ENCODE data around the gene FOXL3.
"Not testable (repeated sequence)": the region's sequence is repeated elsewhere in the genome, so short reads cannot be mapped to it uniquely, and the experiment has no call there.

Gene FOXL3

DNA sequence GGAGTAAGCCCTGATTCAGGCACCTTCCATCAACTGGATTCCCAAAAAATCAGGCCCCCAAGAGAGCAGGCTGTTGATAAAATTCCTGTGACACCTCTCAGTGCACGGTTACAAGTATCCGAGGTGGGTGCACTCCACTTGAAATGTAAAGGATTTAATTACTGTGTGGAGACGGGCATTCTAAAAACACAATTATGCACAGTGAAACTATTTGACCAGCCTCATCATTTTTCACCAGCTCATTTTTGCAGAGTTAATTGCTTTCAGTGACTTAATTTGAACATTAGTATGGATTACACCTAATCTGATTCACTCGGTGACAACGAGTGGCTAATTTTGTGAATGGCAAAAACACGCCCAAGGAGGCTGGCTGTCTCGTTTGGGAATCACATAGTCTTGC, 2.3 kb downstream of the FOXL3 start:
- DNase-seq, result no peak

DNA sequence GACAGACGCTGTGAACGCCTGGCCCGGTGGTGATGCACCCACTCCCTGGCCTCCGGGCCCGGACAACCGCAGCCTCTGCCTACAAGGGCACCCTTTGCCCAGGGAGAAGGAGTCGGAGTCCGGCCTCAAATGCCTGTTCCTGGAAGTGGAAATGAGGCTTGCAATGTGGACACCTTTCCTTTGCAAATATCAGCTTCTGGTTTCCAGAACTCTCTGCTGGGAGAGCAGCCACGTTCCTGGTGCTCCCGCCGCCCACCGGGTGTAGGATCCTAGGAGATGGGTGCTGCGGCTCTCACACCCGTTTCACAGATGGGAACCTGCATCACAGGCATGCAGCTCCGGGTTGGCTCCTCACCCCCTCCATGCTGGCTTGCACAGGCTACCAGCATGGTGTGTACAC, 2.9 kb downstream of the FOXL3 start:
- no peak for DNase-seq

DNA sequence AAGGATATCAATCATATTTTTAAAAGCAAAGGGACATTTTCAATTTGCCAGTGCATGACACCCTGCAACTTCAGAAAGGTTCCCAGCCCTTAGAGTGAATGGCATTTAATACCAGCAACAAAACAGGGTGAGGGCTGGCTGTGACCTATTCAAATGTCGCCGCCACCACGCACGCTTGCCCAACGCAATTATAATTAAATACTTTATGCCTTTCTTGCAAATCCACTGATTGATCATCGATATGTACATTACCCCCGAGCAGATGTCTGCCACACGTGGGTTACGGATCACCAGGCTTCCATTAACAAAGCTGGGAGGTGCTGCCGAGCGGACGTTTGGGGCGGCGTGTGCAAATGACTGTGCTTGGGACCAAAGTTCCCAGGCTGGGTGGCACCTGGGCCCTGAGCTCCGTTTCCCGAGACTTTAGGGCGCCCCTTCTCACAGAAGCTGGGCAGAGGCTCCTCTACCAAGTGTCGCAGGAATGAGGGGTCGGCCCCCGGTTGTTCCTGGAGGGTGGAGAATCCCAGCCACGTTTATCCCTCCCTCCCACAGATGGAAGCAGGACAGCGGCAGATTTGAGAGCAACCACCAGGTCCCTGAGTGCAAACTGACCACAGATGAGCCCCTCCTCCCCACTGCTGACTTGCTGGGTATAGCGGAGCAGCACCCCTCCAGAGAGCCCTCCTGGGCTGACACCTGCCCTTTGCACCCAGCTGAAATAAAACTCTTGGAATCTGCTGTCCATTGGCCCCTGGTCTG, 3.9 kb downstream of the FOXL3 start:
- DNase-seq, result no peak

DNA sequence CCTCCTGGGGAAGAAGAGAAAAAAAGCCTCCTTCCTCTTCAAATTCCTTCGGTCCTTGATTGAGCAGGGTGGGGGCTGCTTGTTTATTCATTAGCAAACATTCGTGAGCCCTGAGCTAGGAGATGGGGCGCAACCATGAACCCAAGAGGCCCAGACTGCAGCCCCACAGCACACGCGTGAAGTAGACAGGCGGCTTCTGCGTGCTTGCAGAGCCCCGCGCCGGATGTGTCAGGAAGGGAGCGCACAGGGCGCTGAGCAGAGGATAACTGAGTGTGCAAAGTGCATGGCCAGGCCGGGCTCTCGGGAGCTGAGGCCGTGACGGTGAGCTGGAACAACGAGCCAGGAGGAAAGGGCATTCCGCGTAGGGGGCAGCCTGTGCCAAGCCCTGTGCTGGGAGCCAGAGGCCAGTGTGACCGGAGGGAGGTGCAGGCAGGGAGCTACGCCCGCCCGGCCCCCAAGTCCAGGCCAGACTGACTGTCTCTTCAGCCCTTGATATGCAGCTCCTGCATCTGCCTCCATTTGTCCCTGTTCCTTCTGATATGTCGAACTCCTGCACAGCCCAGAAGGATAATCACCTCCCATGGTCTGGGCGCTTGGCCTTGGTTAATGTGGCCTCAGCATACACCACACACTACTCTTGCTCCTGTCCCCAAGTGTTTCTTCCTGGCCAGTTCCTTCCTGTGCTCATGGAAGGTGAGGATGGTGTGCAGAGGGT, 4.6 kb downstream of the FOXL3 start:
- no peak for DNase-seq

DNA sequence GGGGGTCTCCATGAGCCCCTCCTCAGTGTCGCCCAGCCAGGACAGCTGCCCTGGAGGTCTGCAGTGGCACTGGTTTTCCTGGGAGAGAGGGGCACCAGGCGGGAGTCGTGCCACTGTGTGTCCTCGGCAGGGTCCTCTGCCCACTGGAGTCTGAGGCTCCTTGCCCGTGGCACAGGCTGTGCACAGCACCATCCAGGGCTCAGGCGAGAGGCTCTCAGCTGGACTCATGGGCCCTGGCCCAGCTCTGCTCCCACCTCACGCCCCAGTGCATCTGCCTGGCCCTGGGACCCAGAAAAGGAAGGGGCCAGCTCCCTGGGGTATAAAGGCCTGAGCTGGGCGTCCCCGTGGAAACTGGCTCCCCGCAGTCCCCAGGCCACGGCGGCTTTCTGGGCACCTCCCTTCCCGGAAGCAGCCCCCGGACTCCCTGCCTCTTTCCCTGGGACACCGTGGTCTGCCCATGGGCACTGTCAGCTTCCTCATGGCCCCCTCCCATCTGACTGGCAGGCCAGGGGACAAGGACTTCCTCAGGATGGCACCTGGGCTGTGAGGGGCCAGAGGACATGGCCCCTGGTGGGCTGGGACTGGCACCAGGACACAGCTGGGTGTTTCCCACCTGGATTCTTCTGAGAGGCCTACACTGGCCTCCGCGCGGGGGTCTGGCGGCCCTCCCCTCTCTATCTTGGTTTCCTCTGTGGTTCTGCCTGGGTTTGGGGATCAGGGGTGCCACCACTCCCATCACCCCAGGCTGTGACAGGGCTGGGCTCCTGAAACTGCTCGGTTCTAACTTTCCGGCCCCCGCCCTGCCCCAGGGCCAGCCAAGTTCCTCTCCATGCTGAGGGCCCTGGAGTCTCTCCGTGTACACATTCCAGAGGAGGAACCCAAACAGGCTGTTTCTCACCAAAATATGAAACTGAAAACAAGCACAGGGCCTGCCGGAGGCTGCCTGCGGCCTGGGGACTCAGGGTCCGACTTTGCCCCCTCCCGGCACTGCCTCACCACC, 5.5 kb downstream of the FOXL3 start:
- DNase-seq, result no peak

DNA sequence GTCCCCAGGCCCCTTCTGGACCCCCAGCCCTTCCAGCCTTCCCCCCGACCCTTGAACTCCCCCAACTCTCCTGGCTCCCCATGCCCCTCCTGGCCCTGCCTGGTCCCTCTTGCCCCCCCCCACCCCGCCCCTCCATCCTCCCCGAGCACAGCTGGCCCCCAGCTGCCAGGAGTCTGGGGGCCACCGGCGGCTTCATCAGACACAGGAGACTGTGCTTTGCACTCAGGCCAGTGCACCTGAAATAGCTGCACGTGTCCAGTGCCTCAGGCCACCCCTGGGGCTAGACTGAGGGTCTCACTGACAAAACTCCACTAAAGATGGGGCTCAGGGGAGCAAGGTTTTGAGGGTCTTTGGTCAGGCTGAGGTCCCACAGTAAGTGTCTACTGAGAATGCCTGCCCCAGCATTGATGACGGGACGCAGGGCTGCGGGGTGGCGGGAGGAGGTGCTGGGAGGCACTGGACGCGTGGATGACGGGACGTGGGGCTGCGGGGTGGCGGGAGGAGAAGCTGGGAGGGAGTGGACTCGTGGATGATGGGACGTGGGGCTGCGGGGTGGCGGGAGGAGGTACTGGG, 6.5 kb downstream of the FOXL3 start:
- DNase-seq, result no peak

DNA sequence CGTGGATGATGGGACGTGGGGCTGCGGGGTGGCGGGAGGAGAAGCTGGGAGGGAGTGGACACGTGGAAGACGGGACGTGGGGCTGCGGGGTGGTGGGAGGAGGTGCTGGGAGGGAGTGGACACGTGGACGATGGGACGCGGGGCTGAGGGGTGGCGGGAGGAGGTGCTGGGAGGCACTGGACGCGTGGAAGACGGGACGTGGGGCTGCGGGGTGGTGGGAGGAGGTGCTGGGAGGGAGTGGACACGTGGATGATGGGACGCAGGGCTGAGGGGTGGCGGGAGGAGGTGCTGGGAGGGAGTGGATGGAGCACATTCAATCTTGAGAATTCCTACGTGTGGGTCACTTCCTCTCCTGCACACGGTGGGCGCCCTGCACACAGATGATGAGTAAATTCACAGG, 7.2 kb downstream of the FOXL3 start:
- DNase-seq, result not testable (repeated sequence)

DNA sequence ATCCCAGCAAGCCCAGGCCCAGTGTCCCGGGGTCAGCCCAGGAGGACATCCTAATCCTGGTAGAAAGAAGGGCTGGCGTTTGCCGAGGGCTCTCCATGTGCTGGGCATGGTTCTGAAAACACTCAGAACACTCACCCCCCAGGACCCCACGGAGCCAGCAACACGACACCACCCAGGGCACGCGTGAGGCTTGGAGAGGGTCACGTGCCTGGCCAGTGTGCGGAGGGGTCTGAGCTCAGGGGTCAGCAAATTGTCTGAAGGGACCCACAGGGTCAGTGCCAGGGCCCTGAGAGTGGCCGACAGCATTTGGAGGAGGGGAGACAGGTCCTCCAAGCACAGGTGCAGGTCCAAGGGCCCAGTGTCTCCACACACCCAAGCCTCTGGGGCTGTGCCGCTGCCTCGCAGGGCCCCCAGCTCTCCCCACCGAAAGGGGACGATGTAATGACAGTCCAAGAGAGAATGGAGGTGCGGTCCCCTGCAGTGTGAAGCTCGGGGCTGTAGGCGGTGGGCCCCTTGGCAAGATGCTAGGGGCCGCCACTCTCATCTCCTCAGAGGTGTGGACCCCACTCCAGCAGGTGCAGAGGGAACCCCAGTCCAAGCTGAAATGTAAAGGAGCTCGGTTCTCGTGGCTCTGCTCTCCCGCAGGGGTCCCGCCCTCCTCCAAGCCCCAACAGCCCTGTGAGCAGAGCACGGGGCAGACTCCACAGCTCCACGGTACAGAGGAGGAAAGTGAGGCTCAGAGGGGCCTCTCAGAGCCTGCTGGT, 7.8 kb downstream of the FOXL3 start:
- DNase-seq, result no peak

DNA sequence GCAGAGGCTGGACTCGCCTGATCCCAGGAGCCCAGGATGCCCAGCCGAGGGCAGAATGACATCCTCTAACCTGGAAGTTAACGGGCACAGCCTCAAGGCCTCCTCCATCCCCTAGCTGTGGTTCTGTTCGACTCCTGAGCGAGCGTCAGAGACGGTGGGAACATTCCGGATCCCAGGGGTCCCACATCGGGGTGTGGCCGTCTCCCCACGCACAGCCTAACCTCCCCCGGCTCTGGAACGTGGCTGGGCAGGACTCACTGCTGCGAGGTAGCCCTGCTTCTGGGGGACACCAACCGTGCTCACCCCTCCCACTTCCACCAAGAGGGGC, 8.4 kb downstream of the FOXL3 start:
- no peak for DNase-seq

DNA sequence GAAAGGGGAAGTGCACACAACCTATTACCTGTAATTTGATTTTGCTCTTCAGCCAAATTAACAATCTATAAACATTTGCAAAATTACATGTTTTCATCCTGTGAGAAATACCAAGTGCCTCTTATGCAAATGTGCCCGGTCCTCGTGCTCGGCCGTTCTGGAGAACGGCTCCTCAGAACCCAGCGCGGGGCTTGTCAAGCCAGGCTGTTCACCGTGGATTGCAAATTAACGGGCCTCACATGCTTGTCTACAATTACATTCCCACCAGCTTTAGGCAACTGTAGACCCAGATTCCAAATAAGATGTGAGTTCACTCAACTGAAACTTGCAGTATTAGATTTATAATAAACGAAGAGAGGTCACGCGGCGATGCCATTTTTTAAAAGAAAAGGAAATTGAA, 8.8 kb downstream of the FOXL3 start:
- no peak for DNase-seq

DNA sequence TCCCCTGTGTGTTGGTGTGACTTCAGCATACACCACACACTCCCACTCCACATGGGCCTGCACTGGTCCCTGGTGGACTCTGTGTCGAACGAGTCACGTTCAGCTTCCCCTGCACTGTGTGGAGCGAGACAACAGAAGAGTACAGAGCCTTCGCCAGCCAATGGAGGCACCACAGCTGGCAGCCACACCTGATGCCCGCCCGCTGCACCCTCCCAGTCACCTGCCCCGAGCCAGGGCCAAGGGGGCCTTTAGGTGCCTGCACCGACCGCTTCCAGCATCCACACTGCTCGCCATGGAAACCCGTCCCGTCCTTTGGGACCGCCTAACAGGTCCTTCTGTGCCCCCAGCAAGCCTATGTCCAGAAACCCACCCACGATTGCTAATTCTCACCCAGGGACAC, 9.2 kb downstream of the FOXL3 start:
- no peak for DNase-seq

DNA sequence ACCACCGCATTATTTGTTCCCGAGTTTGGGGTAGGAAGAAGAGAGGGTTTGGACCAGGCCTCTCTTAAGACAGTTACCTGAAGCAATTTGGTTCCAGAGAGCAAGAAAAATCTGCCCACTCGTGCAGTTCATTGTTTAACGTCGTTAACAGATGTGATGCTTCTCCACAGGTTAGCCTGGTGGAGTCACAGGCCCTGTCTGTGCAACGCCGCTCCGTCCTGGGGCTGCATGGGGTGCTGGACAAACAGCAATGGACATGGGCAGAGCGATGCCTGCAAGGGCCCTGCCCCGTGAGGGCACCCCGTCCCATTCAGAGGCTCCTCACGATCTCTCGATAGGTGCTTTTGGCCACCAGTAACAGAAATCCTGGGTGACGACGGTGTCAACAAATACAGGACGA, 9.7 kb downstream of the FOXL3 start:
- DNase-seq, result no peak

DNA sequence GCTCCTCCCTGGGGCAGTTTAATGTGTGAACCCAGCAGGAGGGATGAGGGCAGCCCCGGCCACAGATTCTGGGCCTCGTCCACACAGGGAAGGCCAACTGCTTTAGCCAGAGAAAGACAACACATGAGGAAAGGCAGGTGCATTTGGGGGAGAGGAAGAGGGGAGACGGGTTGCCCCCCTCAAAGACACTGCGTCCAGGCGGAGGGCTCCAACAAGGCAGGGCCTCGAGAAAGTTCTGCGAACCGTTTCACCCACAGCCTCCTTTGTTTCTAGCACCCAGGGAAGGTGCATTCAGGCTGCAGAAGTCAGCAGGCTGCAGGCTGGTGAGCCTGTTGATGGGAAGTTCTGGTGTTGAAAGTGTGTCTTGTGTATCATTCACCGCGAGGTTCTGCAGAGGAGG, 10.1 kb downstream of the FOXL3 start:
- DNase-seq, result no peak

DNA sequence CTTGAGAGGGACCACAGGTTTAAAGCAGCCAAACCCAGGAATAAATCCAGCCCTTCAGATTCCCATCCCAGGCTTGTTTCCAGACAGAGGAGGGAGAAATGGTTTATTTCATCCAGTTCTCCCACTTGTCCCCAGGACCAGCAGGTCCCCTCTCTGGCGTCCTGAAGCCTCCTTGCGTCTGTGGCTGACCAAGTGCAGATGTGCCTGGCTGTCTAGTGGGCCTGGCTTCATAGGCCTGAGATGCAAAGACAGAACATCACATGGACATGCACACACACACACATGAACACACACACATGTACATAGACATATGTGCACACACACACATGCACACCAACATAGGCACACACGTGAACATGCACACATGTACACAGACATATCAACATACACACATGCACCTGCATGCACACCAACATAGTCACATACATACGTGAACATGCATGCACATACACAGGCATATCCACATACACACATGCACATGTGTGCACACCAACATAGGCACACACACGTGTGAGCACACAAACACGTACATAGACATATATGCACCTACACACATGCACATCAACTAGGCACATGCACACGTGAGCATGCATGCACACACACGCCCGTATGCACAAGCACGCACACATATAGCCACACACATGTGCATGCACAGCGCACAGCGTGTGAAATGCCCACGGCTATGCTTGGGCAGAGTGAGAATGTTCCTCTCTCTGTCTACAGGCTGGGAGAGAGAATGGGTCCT, 10.7 kb downstream of the FOXL3 start:
- DNase-seq, result no peak

DNA sequence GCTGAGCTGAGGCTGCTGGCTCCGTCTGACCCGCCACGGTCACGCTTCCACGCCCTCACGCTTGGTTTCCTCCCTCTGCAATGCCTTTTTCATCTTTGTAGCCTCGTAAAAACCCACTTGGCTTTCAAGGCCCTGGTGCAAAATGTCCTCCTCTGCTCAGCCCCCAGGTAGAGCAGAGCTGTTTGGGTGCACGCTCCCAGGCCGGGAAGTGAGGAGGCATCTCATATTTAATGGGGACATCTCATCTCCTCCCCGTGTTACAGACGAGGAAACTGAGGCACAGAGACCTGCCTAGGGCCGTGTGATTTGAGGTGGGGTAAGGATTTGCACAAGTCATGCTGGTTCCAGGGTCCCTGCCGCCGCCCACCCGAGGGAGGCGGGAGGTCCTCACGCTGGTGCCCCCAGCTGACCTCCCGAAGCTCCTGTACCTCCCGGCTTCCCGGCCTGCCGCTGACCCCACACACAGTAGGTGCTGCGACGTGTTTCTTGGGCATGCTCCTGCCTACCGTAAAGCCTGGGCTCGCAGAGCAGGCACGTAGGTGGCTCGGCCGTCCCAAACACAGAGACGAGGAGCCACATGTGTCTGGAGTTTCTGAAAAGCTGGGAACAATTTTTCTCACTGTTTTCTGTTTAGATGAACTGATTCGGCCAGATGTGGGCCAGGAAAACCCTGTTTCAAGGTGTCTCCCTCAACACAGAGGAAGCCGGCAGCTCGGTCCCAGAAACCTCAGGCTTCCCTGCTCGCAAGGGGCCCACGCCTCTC, 11.5 kb downstream of the FOXL3 start:
- no peak for DNase-seq

DNA sequence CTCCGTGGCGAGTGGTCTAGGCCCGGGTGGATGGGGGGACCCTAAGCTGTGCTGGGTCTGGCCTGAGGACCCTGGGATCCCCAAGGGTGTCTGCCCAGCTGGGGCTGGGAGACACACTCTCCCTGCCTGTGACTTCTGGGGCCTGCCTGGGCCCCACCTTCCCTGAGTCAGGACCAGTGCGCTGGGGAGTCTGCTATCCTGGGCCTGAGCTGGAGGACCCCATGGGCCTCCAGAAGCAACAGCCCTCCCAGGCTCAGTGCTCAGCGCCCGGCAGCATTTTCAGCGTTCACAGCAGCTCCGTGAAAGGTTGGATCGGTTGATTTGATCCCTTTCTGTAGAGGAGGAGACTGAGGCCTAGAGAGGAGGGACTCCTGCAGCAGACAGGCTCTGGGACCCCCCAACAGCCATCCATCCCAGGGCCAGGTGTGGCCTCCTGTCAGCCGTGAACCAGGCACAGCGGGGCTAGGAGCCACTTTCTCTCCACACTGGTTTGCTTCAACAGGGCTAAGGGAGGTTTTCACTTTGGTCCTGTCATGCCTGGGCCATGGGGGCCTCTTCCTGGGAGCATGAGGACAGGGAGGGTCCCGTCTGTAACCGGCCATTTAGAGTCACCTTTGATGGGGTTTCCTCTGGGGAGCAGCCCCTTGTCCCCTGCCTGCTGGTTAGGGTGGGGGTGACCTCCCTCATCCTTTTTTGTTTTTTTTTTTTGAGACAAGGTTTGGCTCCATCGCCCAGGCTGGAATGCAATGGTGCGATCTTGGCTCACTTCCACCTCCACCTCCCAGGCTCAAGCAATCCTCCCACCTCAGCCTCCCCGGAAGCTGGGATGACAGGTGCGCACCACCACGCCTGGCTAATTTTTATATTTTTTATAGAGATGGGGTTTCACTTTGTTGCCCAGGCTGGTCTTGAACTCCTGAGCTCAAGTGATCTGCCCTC, 12.4 kb downstream of the FOXL3 start:
- no peak for DNase-seq

DNA sequence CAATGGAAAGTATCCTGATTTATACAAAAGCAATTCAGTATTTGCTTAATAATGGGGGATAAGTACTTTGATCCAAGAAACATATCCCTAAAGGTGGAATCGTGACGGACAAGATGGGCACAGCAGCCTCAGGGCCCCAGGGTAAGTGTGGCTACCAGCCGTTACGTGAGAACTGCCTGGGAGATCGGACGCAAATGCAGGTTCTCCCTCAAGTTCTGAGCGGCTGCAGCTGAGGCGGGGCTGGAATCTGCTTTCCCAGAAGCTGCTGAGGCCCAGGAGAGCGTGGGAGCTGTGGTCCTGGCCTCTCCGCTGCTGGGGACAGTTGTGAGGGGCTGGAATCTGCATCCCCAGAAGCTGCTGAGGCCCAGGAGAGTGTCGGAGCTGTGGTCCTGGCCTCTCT, 13.5 kb downstream of the FOXL3 start:
- DNase-seq, result no peak

DNA sequence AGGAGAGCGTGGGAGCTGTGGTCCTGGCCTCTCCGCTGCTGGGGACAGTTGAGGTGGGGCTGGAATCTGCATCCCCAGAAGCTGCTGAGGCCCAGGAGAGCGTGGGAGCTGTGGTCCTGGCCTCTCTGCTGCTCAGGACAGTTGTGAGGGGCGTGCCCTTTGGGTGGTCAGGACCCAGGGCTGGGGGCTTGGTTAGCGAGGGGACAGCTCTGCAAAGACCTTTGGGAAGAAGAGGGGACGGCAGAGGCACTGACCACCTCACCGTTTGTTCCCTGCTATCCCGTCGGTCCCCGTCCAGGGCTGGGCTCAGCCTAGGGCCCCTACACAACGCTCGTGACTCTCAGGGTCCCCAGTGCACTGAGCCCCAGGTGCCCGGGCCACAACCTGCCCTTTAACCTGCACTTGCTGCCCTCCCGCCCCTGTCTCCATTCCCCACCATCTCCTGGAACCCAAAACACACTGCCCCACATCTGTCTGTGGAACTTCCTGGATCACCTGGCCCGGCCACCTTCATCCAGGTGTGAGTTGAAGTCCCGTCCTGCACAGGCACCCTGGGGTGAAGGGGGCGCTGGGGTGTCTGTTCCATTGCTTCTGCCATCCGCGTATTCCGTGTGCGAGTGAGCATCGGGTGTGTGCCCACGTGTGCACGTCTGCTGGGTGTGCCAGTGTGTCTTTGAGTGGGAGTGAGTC, 14.1 kb downstream of the FOXL3 start:
- DNase-seq, result no peak
